Stimulated activated CD8-positive, alpha-beta memory T cell treated with anti-CD3 and anti-CD28 coated beads, Interleukin-2, amount 100 ng/mL, for 48 hours (primary cell): ENCODE results near the gene CARS1.

Experiments
- DNase-seq, 2 donors: peaks; one replicate each; pipeline ENCODE4 v3.0.0-alpha.2; 2020; ENCODE audit warnings: low read depth in 2 of 2

The CARS1 gene

GRCh38 chr11:3057069-3057963 is at the start of gene CARS1:
Gene CARS1, minus strand, starts transcription at chr11:3057423. Its CDS starts 56 bp downstream, at chr11:3057367.
- peak; percentile 92 to 94 for DNase-seq

- no peak for DNase-seq
Measured at GRCh38 chr11:3105791-3106735, 48.8 kb upstream of the CARS1 start.

DNA sequence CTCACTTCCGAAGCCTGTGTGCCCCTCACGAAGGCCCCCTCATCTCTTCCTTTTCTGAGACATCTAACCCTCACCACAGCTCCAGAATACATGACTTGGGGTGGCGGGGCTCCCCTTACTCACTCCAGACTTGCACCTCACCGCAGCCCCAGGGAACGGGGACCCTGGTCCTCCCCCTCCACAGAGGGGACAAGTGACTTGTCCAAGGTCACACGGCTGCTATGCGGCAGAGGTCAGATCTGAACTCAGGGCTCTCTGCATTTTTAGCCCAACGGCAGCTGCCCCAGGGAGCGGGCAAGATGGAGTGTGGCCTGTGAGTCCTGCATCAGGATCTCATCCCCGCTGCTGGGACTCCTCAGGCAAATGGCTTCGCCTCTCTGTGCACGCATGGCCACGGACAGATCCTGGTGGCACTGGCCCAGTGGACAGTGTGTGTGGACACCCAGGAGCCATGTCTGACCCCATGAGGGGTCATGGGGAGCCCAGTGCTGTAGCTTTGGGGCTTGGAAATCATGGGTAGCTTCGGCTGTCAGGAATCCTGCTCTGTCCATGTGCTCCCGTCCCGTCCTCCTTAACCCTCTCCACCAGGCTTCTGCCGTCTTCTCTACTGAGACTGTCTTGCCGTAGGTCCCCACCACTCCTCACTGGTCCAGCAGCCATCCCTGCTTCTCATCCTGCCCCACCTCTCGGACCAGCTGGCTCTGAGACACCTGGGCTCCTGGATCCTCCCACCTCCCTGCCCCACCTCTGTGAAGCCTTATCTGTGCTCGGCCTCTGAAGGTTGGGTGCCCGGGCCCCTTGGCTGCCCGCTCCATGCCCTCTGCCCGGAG is 48.0 kb upstream of the CARS1 start:
- DNase-seq, result no peak

- DNase-seq, result no peak
Measured at GRCh38 chr11:3104051-3104714, 47.0 kb upstream of the CARS1 start.

GRCh38 chr11:3103076-3103475 is 45.9 kb upstream of the CARS1 start:
- no peak for DNase-seq

DNA sequence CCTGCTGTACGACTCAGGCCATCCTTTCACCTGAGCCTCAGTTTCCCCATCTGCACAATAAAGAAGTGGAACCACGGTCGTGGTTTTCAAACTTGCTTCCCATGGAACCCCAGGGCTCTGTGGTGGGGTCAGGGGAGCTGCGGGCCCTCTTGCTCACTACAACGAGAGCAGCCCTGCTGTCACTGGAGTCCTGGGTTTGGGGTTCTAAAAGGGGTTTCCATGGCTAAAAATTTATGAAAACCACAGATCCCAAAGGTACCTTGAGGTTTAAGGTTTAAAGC is 45.4 kb upstream of the CARS1 start:
- DNase-seq, result no peak

- no peak for DNase-seq
Measured at GRCh38 chr11:3101921-3102640, 44.9 kb upstream of the CARS1 start.

DNA sequence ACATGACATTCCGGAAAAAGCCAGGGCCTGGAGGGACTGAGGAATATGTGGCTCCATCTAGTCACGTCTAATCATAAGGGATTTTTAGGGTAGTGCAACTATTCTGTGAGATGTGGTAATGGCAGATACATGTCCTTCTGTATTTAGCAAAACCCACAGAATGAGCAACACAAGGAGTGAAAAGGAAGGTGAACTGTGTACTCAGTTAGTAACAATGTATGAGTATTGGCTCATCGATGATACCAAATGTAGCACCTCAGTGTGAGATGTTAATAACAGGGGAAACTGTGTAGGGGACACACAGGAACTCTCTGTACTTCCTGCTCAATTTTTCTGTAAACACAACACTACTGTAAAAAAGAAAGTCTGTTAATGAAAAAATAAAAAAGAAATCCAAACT is 42.0 kb upstream of the CARS1 start:
- DNase-seq, result no peak

DNA sequence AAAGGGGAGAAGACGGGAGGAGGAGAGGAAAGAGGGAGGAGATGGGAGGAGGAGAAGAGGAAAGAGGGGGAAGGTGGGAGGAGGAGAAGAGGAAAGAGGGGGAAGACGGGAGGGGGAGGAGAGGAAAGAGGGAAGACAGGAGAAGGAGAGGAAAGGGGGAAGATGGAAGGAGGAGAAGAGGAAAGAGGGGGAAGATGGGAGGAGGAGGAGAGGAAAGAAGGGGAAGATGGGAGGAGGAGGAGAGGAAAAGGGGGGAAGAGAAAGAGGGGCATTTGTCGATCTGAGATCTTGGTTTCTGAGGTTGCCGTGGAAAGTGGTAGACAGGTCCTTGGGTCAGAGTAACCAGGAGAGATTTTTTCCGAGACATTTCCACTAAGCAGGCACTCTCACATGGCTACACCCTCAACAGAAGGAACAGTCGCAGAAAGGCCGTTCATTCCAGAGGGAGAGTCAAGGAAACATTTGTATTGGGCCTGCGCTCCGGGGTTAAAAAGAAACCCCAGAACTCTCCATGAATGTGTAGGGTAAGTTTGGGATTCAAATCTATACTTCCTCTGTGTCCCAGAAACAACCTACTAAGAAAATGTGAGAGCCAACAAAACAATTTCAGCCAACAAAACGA is 39.8 kb upstream of the CARS1 start:
- no peak for DNase-seq

DNA sequence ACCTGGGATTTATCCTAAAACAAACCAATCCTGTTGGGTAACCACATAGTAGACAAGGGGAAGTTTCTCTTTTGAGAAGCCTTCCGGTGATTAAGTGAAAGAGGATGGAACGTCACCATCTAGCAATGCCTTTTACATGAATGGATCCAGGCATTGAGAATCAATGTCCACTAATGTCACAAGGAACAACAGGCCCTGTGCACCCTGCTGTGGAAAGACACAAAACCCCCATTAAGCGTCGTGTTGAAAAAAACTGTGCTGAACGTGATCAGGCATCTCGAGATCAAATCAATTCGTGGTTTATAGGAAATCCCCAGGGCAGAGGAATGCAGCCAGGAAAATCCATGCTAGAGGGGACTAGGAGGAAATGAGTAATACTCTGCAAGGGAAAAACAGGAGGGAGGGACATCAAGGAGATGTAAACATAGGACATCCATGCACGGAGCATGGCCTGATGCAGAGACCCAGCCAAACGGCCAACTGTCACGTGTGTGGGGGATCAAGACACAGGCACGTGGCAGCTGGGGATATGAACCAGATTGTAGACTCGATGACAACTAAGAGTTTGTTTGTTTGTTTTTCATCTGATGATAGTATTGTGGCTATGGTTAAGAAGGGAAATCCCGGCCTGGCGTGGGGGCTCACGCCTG is 38.6 kb upstream of the CARS1 start:
- DNase-seq, result no peak

DNA sequence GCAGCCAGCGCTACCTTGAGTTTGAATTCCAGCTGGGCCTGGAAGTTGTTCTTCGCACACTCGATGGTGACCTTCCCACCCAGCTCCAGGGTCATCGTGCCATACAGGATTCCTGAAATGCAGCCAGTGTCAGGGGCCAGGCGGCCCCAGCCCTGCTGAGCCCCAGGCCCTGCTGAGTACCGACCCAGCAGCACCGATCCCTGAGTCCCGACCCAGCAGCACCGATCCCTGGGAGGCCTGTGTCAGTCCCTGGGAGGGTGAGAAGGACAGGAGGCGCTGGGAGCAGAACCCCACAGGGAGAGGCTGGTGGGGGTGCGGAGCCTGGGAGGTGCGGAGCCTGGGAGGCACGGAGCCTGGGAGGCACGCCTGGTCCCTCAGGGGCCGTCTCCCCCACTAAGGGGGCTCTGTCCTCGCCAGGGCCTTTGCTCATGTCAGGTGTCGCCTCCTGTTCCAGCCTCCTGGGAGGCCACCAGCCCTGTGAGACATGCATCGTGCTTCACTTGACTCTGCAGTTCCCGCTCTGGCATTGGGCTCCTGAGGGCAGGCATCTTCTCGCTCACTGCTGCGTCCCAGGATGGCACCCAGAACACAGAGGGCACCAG is 37.1 kb upstream of the CARS1 start:
- no peak for DNase-seq

DNA sequence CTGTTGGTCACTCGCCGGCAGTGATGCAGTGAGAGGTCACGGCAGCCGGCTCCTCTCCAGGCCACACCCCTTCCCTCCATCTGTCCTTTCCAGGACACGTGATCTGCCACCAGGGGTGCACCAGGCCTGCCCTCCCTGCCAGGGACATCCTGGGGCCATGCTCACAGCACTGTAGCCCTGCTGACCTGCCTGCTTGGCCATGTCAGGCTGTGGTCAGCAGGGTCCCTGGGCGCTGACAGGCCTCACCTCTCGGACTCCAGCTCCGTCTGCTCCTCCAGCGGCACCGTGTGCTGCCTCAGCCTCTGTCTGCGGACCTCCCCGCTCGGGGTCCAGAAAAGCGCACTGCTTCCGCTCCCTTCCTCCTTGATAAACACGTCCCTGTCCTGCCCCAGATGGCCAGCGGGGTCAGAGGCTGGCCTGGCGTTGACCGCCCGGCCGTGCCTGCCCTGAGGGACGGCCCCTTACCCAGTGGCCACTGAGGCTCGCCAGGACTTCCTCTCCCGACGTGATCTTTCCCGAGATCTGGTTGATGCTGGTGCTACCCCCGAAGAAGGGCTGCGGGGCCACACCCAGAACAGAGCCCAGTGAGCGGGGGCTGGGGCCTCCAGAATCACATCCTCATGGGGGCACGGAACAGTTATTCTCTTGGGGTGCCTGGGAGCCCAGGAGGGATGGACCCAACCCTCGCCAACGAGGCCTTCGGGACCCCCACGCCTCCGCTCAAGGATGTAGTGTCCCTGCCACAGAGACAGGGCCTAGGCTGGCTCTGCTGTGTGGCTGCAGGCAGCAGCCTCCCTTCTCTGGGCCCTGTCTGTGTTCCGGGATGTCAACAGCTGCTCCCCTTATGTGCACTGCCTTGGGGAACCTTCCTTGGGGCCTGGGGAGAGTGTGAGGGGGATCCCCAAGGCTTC is 36.3 kb upstream of the CARS1 start:
- no peak for DNase-seq

- DNase-seq, result no peak
Measured at GRCh38 chr11:3092603-3093141, 35.4 kb upstream of the CARS1 start.

DNA sequence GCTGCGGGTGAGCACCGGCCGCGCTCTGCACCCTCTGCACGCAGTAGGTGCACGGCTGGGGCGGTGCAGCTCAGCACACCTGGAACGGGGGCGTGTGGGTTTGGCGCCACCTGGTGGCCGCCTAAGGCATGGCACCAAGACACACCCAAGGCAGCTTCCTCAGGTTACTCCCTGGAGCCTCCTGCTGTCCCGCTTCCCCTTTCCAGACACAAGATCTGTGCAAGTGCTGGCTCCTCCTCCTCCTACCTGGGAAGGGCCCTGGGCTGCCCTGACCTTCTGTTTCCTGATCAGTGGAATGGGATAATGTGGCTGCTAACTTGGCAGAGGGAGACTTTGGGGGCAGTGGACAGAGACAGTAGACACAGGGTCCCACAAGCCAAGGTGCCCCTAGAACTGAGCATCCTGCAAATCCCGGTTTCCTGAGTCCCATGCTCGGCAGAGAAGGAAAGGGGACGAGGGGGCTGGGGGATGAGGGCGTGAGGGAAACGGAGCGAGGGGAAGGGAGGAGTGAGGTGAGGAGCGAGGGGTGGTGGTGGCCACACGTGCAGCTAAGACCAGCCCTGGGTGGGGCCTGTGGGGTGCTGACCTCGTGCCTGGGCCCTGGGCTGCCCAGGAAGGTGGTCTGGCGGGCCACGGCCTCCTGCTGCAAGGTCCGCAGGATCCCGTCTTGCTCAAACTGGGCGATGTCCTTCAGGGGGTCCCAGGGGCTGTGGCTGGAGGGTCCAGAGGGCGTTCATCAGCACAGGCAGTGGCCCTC is 34.8 kb upstream of the CARS1 start:
- peak; percentile 45 to 64 for DNase-seq

- no peak for DNase-seq
Measured at GRCh38 chr11:3091081-3091845, 34.0 kb upstream of the CARS1 start.

- DNase-seq, result no peak
Measured at GRCh38 chr11:3090096-3090901, 33.1 kb upstream of the CARS1 start.
